Kidney glomerular epithelial cell (primary cell): ENCODE results near the gene TEDC1.

Source experiments
- DNase-seq: peaks from one replicate; lab custom pipeline; 2025; lab: John Stamatoyannopoulos, UW

TEDC1 gene

GRCh38 chr14:105474483-105475268, 16.4 kb upstream of the TEDC1 start, which contains the start of gene CRIP2:
CRIP2 (plus strand) TSS chr14:105474821; CDS start chr14:105474863, 42 bp downstream.
- no peak for DNase-seq

GRCh38 chr14:105475269-105476096, 15.6 kb upstream of the TEDC1 start:
- DNase-seq, result peak; percentile 52

- peak; percentile 34 for DNase-seq
These were observed 14.8 kb upstream of the TEDC1 start for GRCh38 chr14:105476097-105476830.

GRCh38 chr14:105476831-105477659, 14.0 kb upstream of the TEDC1 start:
- no peak for DNase-seq

GRCh38 chr14:105477660-105478397, 13.2 kb upstream of the TEDC1 start:
- DNase-seq, result no peak

GRCh38 chr14:105478398-105479251, 12.4 kb upstream of the TEDC1 start:
- DNase-seq, result no peak

- no peak for DNase-seq
These were observed 11.5 kb upstream of the TEDC1 start for GRCh38 chr14:105479431-105480158.

- DNase-seq, result no peak
These were observed 10.8 kb upstream of the TEDC1 start for GRCh38 chr14:105480199-105480746.

- DNase-seq, result peak; percentile 90
These were observed 9.9 kb upstream of the TEDC1 start for GRCh38 chr14:105480807-105481801.

- DNase-seq, result peak; percentile 94
These were observed 9.1 kb upstream of the TEDC1 start for GRCh38 chr14:105481886-105482457.

- DNase-seq, result no peak
These were observed 8.4 kb upstream of the TEDC1 start for GRCh38 chr14:105482486-105483110.

- DNase-seq, result no peak
These were observed 7.6 kb upstream of the TEDC1 start for GRCh38 chr14:105483300-105484068.

GRCh38 chr14:105484069-105484996, 6.7 kb upstream of the TEDC1 start:
- DNase-seq, result no peak

- DNase-seq, result no peak
These were observed 6.1 kb upstream of the TEDC1 start for GRCh38 chr14:105484997-105485393.

- DNase-seq, result peak; percentile 16
These were observed 5.3 kb upstream of the TEDC1 start for GRCh38 chr14:105485739-105486162.
